Neutrophil (primary cell): ENCODE measurements around the gene VPS36.
A peak's percentile ranks its signal among the peaks of the same experiment; 100 is the strongest.

Experiments used
- H3K27ac ChIP-seq: fragments of 200-600 bp; sonication (generic); 2 replicates; pipeline ENCODE4 v1.5.1; 2016; ENCODE audit warnings: mild to moderate bottlenecking, moderate library complexity
- H3K27me3 ChIP-seq: fragments of 200-600 bp; sonication (generic); 2 replicates; pipeline ENCODE4 v1.6.0; 2016; ENCODE audit warnings: mild to moderate bottlenecking
- H3K36me3 ChIP-seq: fragments of 200-600 bp; sonication (generic); 2 replicates; pipeline ENCODE4 v1.5.1; 2017
- H3K4me1 ChIP-seq, 2 experiments: fragments of 200-600 bp in 1 of 2; sonication (generic) in 1 of 2; 1 replicate in 1 of 2; 2 replicates in 1 of 2; pipeline versions ENCODE4 v1.5.1 to v1.6.1; 2013 to 2016; ENCODE audit warnings: low read depth in 1 of 2, low read length in 1 of 2, mild to moderate bottlenecking in 1 of 2, moderate library complexity in 1 of 2; ENCODE audit not compliant: control insufficient read depth in 1 of 2, insufficient read depth in 1 of 2
- H3K4me3 ChIP-seq, 2 experiments: fragments of 200-600 bp in 1 of 2; sonication (generic) in 1 of 2; 1 replicate in 1 of 2; 2 replicates in 1 of 2; pipeline ENCODE4 v1.5.1; 2013 to 2016; ENCODE audit warnings: low read depth in 1 of 2, low read length in 1 of 2, mild to moderate bottlenecking in 1 of 2, moderate library complexity in 1 of 2
- H3K9me3 ChIP-seq: fragments of 200-600 bp; sonication (generic); 2 replicates; pipeline ENCODE4 v1.5.1; 2016
- CTCF ChIP-seq: fragments of 200-600 bp; sonication (generic); IDR thresholded peaks from 2 replicates; pipeline ENCODE4 v1.5.1; 2016; ENCODE audit warnings: antibody characterized with exemption

VPS36 gene

DNA sequence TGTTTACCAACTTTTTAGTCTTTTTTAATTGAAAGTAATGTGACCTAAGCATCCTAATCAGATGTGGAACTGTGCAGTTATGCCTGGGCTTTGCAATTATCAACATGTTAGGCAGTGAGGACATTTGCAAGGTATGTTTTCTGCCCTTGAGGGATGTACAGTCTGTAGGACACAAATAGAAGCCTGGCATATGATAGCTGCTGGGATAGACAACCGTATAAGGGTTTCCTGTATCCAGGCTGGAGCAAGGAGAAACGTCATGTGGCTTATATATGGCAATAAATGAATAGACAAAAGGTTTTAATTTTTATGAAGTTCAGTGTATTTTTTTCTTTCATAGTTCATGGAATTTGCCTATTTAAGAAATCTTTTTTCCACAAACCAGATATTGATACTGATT is 2.0 kb upstream of the VPS36 start:
- Histone ChIP-seq H3K36me3 (no peaks in the 10 kb centered on the region), H3K4me3 (no peak overlapping the region), H3K4me1 (peaks cover 43 to 46% of the 10 kb centered on the region in 2 experiments), H3K9me3 (no peaks in the 10 kb centered on the region), H3K27ac (no peak overlapping the region), H3K27me3 (no peaks in the 10 kb centered on the region)
- no peak for TF ChIP-seq CTCF

- Histone ChIP-seq H3K27ac (no peak overlapping the region), H3K27me3 (no peaks in the 10 kb centered on the region), H3K4me1 (peaks cover 38 to 43% of the 10 kb centered on the region in 2 experiments), H3K36me3 (no peaks in the 10 kb centered on the region), H3K4me3 (no peak overlapping the region), H3K9me3 (no peaks in the 10 kb centered on the region)
- no peak for TF ChIP-seq CTCF
Observed at GRCh38 chr13:52451135-52451804, 836 bp upstream of the VPS36 start.

DNA sequence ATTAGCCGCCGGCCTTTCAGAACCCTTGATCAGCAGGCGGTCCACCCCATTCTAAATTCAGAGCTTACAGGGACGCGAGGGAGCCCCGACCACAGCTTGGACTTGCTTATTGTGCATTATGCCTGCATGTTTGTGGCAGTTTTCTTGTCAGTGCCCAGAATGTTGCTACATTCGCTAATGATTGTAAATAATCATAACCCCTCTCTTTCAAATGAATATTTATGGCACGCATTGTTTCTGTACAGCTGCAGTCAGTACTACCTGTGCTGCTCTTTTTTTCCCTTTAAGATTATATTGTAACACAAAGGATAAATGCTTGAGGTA is 321 bp upstream of the VPS36 start:
- H3K9me3 ChIP-seq, result no peaks in the 10 kb centered on the region
- no peaks in the 10 kb centered on the region for H3K27me3 ChIP-seq
- H3K4me3 ChIP-seq, result peak overlapping the region; percentile 79 to 90

GRCh38 chr13:52449331-52450011 is 963 bp downstream of the VPS36 start:
- Histone ChIP-seq H3K27ac (peak overlapping the region; percentile 90), H3K9me3 (no peaks in the 10 kb centered on the region), H3K36me3 (no peaks in the 10 kb centered on the region), H3K4me3 (peak overlapping the region; percentile 79 to 90), H3K4me1 (peaks cover 26 to 31% of the 10 kb centered on the region in 2 experiments), H3K27me3 (no peaks in the 10 kb centered on the region)
- TF ChIP-seq CTCF, result no peak

More for the DNA sequence above, 321 bp upstream of the VPS36 start:
- H3K4me1 ChIP-seq, result peaks cover 33 to 38% of the 10 kb centered on the region in 2 experiments
- no peaks in the 10 kb centered on the region for H3K36me3 ChIP-seq
- H3K27ac ChIP-seq, result peak overlapping the region; percentile 90
- no peak for TF ChIP-seq CTCF

DNA sequence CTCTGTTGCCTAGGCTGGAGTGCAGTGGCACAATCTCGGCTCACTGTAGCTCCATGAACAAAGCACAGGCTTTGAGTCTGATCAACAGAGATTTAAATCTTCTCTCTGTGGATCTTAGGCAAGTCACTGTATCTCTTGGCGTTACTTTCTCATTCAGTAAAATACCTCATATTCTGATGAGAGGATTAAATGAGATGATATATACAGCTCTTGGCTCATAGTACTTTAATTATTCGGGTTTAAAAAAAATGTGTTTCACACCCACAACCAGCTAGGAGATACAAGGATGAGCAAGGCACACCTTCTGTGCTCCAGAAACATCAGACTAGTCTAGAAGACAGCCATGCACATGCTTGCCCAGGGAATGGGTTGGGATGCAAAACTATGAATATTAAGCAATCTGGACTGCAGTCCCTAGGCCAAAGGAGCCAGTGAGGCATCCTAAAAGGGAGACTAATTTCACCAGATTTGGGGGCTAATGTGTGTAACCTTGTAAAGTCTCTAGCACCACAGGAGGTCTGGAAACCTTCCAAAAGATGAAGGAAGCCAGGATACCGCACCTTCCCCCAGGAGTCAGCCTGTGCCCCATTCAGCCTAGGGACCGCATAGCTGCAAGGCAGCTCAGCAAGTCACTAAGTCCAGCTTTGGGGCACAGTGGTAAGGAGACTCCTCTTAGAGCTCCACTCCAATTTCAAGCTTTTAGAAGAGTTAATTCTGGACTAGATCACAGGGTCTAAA is 2.5 kb downstream of the VPS36 start:
- Histone ChIP-seq H3K4me1 (peaks cover 20 to 24% of the 10 kb centered on the region in 2 experiments), H3K27ac (no peak overlapping the region), H3K4me3 (no peak overlapping the region), H3K27me3 (no peaks in the 10 kb centered on the region), H3K36me3 (no peaks in the 10 kb centered on the region), H3K9me3 (no peaks in the 10 kb centered on the region)
- no peak for TF ChIP-seq CTCF
